GM10248 (cell line): Measurements from ENCODE around the gene FILIP1L.

Experiments used
- CTCF ChIA-PET: fragments of 300-600 bp; sonication (Branson Sonifier 250); formaldehyde crosslinking; extraction: SDS; loops from one replicate; lab custom pipeline; 2021; ENCODE audit warnings: antibody characterized with exemption; lab: Yijun Ruan, JAX
- POLR2A ChIA-PET: fragments of 350-650 bp; sonication (Branson Sonifier 250); formaldehyde crosslinking; extraction: SDS; loops from one replicate; lab custom pipeline; 2020; ENCODE audit warnings: antibody characterized with exemption; lab: Yijun Ruan, JAX
- DNase-seq: peaks from one replicate; pipeline ENCODE4 v3.0.0; 2012; ENCODE audit errors: extremely low spot score
- TF ChIP-seq, protein P1 (sequence below): IDR thresholded peaks from 2 replicates; pipeline ENCODE4 v1.5.1; 2012; ENCODE audit warnings: mild to moderate bottlenecking, low read depth; ENCODE audit errors: extremely low read depth, missing control alignments, control extremely low read depth

FILIP1L gene

DNA sequence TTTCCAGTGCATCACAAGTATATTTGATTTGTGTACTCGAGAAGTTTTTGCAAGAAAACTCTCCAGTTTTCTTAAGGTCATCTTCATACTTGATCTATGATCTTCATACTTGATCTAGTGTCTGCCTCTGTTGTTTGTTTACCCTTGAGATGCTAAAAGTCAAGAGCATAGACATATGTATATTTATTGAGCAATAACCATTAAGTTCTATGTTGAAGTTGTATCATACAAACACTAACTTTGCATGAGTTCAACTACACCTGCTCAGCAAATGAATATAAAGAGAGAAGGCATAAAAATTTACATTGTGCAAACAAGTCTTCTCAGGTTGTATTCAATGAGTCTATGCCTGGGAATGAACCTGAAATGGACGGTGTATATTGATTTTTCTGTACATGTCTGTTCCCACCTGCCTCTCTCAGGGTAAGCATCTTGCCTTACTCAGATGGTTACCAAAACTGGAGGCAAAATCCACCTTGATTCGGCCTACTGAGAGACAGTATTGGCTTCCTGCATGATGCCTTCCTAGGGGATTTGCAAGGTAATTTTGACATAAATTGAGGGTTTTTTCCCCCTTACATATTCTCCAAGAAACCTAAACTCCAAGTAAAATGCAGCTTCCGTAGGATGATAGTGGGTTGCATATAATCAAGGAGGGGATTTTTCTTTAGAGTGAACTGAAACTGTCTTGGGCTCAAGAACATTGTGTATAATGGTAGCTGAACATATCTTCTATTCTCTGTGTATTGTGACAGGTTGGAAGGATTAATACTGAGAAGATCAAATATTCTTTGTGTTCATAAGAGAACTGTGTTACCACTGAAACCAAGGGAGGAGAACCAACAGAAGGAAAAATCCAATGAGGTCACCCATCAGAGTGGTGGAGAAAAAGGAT is 110.4 kb downstream of the FILIP1L start:
- TF ChIP-seq, protein P1, sequence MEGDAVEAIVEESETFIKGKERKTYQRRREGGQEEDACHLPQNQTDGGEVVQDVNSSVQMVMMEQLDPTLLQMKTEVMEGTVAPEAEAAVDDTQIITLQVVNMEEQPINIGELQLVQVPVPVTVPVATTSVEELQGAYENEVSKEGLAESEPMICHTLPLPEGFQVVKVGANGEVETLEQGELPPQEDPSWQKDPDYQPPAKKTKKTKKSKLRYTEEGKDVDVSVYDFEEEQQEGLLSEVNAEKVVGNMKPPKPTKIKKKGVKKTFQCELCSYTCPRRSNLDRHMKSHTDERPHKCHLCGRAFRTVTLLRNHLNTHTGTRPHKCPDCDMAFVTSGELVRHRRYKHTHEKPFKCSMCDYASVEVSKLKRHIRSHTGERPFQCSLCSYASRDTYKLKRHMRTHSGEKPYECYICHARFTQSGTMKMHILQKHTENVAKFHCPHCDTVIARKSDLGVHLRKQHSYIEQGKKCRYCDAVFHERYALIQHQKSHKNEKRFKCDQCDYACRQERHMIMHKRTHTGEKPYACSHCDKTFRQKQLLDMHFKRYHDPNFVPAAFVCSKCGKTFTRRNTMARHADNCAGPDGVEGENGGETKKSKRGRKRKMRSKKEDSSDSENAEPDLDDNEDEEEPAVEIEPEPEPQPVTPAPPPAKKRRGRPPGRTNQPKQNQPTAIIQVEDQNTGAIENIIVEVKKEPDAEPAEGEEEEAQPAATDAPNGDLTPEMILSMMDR, result no peak
- POLR2A ChIA-PET, result no interaction called here
- CTCF ChIA-PET, result interaction anchor here (0.7 to 1.4 kb wide), 3 partner anchors 18 to 40 kb away, joined by 3 read pairs; no protein-coding TSS in a partner anchor
- peak; percentile 18 for DNase-seq

DNA sequence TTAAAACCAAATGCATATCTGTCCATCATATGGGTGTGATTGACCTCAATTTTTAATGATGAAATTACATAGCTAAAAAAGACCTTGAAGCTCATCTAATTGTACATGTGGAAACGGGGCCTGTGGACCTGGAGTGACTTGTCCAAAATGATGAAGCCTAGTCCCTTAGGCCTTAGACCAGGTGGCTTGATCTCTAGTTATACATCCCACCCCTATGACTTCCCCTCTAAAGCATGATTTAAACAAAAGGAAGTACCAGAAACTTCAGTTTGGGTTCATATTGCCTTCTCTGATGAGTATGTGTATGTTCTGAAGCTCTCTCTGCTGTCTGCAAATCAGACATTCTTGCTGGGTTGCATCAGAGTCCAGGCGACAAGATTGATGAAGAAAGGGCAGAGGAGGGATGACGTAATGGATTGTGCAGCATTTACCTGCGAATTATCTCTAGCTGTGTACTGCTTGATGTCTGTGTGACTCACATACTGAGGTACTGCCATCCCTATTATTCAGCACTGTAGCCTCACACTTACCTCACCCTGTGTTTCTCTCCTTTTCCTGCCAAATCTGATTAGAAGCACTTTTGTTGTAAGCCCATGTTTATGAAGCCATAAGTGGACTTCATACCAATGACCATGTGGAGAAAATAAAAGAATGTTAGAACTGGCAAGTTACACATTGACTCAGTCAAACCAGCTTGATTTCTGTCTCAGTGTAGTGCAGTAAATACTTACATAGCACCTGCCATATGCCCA is 111.5 kb downstream of the FILIP1L start:
- TF ChIP-seq, protein P1, result no peak
- no peak for DNase-seq
- ChIA-PET CTCF (interaction anchor here (0.7 to 1.9 kb wide), 9 partner anchors 10 to 252 kb away, joined by 3 to 6 read pairs (median 4); no protein-coding TSS in a partner anchor), POLR2A (no interaction called here)

DNA sequence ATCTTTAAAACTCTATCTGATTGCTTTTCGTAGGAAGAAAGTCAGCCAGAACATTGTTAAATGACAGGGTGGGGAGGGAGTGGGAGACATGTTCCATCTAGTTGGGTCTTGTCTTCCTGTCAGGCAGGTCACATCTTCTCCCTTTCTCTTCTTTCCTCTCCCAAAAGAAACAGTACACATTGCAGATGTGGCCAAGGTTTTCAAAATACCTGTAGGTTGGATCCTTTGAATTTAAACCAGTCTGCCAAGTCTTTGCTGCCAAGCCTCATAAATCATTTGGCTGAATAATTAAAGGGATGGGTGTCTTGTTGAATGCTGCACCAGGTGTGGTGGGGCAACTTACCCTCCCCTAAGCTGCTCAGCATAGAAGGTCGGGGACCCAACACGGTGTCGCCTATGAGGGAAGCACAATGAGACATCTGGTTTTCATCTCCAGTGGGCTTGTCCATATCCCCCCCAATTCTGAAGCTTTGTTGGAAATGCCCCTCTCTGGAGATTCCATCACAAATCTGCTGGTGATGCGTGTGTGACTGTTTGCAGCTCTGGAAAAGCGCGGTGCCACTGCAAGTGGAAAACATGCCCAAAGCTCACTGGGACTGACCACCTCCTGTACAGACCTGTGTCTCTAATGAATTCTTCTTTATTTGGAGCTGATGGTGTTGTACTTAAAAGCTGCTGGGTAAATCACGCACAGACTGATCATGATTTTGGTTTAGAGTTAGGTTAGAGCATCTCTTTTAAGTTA is 112.6 kb downstream of the FILIP1L start:
- ChIA-PET POLR2A (no interaction called here), CTCF (interaction anchor here (0.9 to 1.9 kb wide), 7 partner anchors 11 to 253 kb away, joined by 3 to 6 read pairs (median 4); no protein-coding TSS in a partner anchor)
- TF ChIP-seq, protein P1, result no peak
- no peak for DNase-seq

DNA sequence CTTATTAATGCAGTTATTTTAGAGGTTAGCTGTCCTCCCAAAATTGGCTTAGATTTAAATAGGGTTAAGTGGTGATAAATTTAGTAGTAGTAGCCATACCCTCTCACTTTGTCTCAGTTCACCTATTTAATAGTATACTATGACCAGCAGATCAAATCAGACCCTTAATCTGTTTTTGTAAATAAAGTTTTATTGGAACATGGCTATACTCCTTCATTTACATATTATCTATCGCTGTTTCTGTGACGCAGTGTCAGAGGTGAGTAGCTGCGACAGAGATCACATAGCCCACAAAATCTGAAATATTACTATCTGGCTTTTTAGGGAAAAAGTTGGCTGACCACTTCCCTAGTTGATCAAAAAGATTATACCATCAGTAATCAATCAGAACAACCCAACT is 113.2 kb downstream of the FILIP1L start:
- TF ChIP-seq, protein P1, result no peak
- CTCF ChIA-PET, result interaction anchor here (1.3 to 1.9 kb wide), 3 partner anchors 12 to 253 kb away, joined by 4 to 6 read pairs (median 5); no protein-coding TSS in a partner anchor
- POLR2A ChIA-PET, result no interaction called here
- DNase-seq, result no peak

DNA sequence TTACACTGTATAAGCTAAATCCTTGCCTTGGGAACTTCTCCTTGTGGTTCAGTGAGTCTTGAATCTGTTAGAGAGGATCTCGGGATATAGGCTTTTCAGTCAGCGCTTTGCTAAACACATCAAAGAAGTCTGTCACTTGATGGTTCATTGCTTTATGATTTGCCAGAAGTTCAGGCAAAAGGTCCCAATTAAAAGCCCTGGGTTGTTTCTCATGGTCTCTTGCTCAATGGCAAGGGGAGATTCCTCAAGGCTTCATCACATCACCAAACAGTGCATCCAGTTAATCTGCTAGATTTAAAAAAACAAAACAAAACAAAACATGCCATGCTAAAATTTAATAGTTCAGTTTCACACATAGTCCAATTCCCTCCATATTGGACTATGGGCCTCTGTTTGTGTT is 114.8 kb downstream of the FILIP1L start:
- ChIA-PET CTCF (interaction anchor here (1.1 kb wide), 1 partner anchor 14 kb away, joined by 3 read pairs; no protein-coding TSS in a partner anchor), POLR2A (no interaction called here)
- TF ChIP-seq, protein P1, result no peak
- no peak for DNase-seq
